KBM-7 (cell line): ENCODE measurements around the gene C17orf100.
"Not testable (repeated sequence)": the region's sequence is repeated elsewhere in the genome, so short reads cannot be mapped to it uniquely, and the experiment has no call there.

Experiments used
- DNase-seq: peaks from one replicate; pipeline ENCODE4 v3.0.0-alpha.2; 2015
- in situ Hi-C: fragments of 300-500 bp; cut with MboI; formaldehyde crosslinking; loops from 2 replicates; pipeline ENCODE4 v1.14.3; 2020; ENCODE audit warnings: low sequenced_read_pairs, low pct_unique_long_range_greater_than_20kb, mixed read lengths

The C17orf100 gene

DNA sequence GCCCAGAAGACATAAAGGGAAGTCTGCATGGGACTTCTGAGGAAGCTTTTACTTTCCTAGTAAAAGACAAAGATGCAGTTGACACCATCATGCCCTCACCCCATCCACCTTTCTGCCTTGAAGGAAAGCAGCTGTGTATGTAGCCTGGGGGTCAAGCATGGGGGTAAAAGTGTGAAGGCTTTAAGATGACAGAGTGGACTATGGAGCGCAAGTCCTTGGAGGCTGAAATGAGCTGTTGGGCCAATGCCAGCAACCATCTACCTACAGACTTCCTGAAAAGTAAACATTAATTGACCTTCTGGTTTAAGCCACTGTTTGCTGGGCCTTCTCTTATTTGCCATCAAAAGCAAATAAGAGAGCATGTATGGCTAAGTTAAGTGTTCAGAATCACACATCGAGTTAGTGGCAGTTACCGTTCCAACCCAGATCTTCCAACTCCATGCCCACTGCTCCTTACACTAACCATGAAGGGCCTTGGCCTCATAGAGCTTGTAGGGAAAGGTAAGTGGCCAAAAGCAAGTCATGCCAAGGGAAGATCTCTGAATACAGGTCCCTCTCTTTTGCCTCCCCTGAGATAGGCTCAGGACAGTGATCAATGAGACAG is 31.6 kb downstream of the C17orf100 start:
- no peak for DNase-seq

DNA sequence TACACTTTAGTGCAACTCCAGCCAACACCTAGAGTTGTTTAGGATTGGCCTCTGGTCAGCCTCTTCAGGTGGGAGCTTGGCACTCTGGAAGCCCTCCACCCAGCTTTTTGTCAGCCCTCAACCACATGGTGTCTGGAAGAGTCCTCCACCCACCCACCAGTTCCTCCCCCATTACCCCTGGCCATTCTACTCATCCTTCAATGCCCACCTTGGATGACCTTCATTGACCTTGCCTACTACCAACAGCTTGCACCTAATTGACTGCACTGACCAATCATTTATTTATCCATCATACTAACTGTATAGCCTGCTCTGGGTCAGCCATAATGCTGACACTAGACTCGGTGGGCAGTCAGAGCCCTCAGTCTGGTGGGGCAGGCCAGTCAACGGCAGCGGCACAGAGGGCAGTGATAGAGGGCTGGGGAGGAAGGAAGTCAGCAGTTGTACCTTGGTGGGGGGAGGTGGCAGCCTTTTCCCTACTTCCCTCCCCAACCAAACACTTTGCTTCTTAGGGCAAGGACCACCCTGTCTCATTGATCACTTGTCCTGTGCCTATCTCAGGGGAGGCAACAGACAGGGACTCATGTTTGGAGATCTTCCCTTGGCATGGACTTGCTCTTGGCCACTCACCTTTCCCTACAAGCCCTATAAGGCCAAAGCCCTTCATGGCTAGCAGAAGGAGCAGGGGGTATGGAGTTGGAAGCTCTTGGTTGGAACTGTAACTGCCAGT is 32.3 kb downstream of the C17orf100 start:
- in situ Hi-C loops: no loop called here
- no peak for DNase-seq

More for the DNA sequence above, 31.6 kb downstream of the C17orf100 start:
- in situ Hi-C loops: no loop called here

DNA sequence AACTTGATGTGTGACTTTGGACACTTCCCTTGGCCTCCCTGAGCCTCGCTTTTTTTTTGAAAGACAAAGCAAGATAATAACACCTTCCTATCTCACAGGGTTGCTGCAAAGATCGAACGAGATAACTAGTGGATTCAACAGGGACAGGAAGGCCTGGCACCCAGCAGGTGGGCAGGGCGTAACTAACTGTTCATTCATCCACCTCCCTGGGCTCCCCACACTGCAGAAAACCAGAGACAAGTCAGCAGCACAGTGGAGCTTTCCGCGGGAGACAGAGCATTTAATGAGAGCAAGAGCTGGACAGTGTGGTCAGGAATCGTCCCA is 32.9 kb downstream of the C17orf100 start:
- no peak for DNase-seq
- in situ Hi-C loops: no loop called here

DNA sequence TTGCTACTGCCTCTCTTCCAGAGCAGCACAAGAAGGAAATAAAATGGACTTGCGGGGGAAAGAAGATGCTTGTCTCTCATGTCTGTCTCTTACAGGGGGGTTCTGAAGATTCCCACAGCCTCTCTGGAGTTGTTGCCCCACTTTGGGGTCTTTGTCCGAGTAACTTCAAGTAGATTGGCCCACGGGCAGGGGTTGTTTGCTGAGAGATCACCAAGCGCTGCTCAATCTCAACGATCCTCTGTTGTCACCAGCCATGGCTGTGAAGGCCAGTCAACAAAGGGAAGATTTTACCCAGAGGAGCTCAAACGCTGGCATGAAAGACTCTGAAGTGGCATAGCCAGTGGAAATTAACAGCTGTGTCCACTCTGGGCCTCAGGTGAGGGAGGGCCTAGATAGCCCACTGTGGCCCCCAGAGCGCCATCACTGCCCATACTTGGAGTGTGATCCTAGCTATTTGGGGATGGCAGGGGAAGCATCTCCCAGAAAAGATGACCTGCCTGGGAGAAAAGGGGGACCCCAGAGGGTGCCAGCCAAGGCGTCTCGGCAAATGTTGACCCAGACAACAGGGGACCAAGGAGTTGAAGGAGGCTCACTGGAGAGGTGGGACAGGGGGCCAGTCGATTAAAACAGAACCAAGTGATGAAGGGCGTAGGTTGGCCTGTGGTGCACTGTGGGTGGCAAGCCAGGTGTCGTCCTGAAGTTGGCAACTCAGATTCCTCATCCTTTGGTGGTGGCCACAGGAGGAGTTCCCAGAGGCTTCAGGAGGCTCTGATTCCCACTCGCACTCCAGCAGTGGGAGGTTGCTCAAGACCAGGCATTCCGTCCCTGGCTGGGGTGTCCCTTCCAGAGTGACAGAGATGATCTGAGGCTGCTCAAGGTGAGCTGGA is 33.6 kb downstream of the C17orf100 start:
- in situ Hi-C loops: no loop called here
- no peak for DNase-seq

DNA sequence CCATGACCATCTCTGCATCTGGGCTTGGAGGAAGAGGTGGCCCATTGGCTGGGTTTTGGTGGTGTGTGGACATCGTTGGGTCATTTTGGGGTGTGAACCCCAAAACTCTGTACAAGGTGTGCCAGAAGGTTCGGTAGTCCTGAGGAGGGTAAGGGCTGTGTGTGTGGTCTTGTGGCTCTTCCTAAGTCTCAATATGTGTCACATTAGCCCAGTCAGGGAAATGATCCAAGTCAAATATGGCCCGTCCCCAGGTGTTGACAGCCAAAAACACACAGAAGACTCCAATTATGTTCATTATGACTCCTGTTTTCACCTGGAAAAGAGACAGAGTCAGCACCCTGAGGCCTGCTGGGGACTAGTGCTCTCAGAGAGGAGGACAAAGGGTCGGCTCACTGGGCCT is 34.5 kb downstream of the C17orf100 start:
- in situ Hi-C loops: no loop called here
- DNase-seq: no peak

DNA sequence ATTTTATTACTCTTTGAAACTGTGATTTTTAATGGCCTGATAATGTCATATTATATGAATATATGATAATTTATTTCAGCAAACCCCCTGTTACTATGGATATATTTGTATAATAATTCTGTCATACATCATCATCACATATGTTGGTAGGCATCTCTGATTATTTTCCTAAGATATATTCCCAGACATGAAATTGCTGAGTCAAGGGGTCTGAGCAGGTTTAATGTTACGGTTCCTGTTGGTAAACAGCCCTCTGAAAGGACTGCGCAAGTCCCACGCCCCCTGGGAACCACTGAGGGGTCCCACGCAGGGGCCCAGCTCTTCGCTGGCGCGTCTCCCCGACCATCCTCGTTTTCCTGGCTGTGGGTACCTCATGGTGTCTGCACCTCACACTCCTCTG is 37.4 kb downstream of the C17orf100 start:
- no peak for DNase-seq
- in situ Hi-C loops: no loop called here

DNA sequence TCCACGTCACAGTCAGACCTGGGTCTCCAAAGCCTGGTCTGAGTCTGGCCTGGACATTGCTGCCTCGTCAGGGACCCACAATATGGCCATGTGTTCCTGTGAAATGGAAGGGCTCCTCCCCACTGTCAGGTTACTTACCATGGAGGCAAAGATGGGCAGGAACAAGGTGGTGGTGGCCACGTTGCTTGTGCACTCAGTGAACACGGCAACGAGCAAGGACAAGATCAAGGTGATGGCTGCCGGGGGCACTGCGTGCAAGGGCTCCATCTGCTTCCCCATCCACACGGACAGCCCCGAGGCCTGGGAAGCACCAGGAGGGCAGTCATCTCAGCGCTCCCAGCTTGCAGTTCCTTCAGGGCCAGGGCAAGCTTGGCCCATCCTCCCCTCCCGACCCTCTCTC is 39.1 kb downstream of the C17orf100 start:
- in situ Hi-C loops: no loop called here
- DNase-seq: no peak

DNA sequence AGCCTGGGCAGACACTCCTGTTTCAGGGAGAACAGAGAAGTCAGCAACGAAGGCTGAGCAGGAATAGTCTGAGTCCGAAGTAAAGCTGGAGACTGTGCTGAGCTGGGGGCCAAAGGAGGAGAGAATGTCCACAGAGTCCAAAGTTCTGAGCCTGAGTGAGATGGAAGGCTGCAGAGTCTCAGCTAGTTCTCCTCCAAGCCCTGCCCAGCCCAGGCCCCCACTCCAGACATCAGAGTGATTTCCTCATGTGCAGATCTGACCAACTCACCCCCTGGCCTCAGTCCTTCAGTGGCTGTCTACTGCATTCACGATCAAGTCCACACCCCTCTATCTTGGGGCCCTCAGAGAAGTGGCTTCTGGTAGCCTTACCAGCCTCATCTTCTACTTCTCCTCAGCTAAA is 40.0 kb downstream of the C17orf100 start:
- no peak for DNase-seq
- in situ Hi-C loops: no loop called here

DNA sequence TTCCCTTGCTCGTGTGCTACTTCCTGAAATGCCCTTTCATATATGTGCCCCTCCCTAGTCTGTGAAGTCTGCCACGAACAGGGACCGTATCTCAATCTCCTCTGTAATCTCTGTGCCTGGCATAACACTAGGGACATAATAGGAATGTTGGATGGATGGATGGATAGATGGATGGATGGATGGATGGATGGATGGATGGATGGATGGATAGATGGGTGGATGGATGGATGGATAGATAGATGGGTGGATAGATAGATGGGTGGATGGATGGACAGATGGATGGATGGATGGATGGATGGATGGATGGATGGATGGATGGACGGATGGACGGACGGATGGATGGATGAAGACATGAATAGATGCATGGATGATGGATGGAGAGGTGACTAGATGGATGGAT is 40.4 kb downstream of the C17orf100 start:
- DNase-seq, in situ Hi-C loops: not testable (repeated sequence)

DNA sequence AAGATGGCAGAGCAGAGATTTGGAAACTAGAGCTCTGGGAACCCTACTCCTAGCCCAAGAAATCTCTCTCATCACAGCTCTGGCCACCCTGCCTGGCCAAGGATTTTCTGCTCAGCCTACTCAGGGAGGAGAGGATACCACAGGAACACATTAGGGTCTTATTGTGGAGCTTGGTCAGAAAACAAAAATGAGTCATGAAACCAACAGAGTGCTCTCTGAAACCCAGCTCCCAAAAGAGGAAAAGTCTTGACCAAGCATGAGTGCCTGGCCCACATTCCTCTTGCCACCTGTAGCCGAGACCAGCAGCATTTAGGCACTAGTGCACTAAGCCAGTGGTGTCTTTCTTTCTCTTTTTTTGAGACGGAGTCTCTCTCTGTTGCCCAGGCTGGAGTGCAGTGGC is 43.5 kb downstream of the C17orf100 start:
- in situ Hi-C loops: no loop called here
- no peak for DNase-seq

DNA sequence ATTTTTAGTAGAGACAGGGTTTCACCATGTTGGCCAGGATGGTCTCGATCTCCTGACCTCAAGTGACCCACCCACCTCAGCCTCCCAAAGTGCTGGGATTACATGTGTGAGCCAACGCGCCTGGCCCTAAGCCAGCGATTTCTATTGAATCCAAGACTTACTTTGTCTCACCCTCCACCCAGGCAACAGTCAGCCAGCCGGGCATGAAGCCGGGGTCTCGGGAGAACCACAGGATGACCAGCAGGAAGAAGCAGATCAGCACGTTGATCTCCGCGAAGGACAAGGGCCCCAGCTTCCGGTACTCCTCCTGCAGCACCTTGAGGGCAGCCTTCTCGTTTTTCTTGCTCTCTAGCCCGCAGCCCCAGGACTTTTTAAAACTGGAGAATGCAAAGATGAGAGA is 44.0 kb downstream of the C17orf100 start:
- no peak for DNase-seq
- in situ Hi-C loops: no loop called here

DNA sequence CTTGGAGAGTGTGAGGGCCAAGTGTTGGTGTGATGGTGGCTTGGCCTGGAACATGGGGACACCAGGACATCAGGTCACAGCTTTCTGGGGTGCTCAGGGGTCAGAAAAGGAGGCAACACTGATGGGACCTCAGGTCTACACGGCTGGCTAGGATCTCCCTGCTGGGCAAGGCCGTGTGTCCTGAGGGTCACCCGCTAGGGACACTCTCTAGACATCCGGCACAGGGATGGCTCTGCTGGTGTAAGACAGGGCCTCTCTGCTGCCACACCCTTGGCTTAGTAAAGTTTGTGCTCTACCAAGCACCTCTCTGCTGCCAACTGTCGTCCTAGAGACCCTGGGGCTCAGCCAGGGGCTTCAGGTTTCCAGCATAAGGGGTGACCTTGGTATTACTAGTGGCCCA is 45.3 kb downstream of the C17orf100 start:
- in situ Hi-C loops: no loop called here

DNA sequence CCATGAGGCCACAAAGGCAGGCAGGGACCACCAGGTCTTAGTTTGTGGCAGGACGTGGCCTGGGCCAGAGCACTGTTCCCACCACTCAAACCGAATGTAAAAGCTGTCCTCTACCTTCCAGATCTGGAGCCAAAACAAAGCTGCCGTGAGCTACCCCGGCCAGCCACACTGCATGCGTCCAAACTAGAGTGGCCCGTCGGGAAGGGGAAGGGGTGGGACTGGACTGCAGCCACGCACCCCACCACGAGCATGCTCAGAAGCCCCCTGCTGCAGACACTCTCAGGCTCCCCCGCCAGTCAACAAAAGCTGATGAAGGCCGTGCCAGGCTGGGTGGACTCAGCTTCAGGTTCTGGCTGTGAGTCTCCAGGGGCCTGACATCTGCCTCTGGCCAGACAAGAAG is 46.4 kb downstream of the C17orf100 start:
- in situ Hi-C loops: no loop called here
- no peak for DNase-seq

More for the DNA sequence above, 45.3 kb downstream of the C17orf100 start:
- no peak for DNase-seq

DNA sequence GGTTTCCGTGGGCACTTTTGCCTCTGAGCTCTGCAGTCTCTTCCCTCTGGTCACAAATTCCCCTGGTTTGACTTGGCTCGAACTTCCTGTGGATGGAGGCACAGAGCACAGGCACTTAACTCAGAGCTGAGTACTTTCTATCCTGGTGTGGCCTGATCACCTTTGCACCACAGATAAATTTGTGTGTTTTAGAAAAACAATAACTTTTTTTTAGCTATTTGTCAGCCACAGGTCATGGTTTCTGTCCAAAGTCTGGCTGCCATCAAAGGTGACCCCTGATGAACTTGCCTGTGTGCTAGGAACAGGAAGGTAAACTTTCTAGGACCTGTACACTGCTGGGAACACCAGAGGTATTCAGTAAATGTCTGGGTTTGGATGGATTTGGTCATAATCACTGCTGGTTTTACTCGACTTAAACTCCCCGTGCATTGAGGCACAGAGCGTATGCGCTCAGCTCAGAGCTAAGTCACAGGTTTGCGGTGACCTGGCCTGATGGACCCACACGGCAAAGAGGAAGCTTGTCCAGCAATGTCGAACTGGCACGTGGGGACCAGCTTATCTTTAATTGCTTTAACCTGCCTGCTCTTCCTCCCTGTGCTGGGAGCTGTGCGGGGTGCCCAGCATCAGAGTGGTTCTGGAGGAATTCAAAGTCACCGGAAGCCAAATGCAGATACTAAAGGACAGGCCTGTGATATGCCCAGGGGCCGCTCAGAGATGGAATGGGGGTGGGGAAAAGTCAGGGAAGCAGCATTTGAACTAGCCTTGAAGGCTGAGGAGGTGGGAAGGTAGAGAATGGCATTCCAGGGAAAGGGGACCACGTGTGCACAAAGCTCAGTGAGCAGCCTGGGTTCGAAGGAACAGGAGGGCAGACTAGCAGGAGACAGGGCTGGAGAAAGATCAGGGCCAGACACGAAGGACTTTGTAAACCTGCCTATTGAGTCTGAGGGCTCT is 48.7 kb downstream of the C17orf100 start:
- in situ Hi-C loops: no loop called here
- no peak for DNase-seq

DNA sequence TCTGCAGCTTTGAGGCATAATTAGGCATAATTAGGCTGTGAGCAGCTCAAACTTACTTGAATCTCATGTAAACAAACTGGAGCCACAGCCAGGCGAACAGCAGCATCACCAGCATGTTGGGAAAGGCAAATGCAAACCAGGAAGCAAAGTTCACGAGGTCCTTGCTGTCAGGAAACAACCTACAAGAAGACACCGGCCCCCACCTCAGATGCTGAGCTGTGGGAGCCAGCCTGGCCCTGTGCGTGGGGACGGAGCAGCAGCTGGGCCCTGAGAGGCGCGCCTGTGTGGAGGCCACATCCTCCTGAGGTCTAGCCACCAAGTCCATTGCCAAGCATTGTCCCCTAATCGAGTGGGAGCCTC is 49.4 kb downstream of the C17orf100 start:
- no peak for DNase-seq
- in situ Hi-C loops: no loop called here

DNA sequence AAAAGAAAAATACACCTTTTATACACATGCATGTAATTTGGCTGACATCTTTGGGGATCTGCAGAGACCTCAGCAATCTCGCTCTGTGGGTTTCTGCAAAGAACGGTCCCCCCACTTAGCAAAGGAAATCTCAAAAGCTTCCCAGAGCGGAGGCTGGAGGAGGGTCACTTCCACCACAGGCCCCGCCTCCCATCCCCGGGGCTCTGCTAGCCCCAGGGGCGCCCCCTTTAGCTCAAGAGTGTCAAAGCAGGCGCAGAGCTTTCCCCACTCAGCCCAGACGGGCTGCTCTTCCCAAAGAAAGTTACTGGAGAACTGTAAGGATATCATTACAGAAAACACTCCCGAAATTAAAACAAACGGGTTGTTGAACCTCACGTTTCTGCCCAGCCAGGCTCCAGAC is 50.2 kb downstream of the C17orf100 start:
- in situ Hi-C loops: no loop called here
- DNase-seq: peak; percentile 45

DNA sequence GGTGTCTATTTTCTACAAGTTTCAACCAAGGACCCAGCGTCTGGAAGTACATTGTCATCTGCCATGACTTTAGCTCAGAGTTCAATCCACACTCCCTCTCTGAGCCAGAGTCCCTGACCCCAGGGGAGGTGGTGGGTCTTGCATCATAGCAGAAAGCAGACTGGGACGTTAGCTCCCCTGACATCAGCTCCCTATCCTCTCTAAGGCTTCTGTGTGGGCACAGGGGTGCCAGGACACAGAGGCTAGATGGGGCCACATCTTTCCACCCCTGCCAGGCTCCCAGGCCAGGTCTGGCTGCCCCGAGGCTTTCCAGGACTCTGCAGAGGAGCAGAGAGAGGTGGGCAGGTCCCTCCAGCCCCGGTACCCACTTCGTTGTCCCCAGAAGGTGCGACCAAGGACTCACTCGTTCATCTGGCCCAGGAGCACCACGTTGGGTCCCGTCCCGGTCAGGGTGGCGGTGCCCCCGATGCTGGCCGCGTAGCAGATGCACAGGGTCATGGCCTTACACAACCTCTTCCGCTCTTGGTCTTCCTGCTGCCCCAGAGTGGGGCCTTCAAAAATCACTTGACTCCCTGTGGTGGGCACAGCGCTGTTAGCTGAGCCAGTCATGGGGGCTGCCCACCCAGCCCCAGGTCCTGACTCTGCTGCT is 51.1 kb downstream of the C17orf100 start:
- in situ Hi-C loops: no loop called here

More for the DNA sequence above, 51.1 kb downstream of the C17orf100 start:
- no peak for DNase-seq
